B cell (primary cell): ENCODE measurements around the gene WDR46. TPM values are rescaled to one million over a fixed set of nuclear protein-coding genes. Genes with fewer than 3 reads are reported as not detected.

Experiments used
- ATAC-seq: fragments of 200-7000 bp; cut with Tn5 transposase; one replicate; pipeline ENCODE4 v1.10.0; 2021; ENCODE audit warnings: low read depth, mild to moderate bottlenecking, moderate number of reproducible peaks, moderate library complexity
- CTCF ChIA-PET: fragments of 350-600 bp; sonication (Branson Sonifier 250); formaldehyde crosslinking; loops from one replicate; lab custom pipeline; 2021; ENCODE audit warnings: antibody characterized with exemption, inconsistent platforms; lab: Charles Lee
- POLR2A ChIA-PET: fragments of 350-600 bp; sonication (Branson Sonifier 250); formaldehyde crosslinking; loops from one replicate; lab custom pipeline; 2021; ENCODE audit warnings: antibody characterized with exemption; lab: Charles Lee
- DNase-seq: peaks from one replicate; pipeline ENCODE4 v3.0.0; 2013
- H2AFZ ChIP-seq: 2 replicates; pipeline ENCODE4 v1.6.1; 2012; ENCODE audit warnings: mild to moderate bottlenecking, low read depth, low read length; ENCODE audit not compliant: insufficient read depth, poor library complexity, severe bottlenecking
- H3K27ac ChIP-seq, 2 donors: 1 replicate in 1 of 2; 2 replicates in 1 of 2; pipeline ENCODE4 v1.5.1; 2012 to 2013; ENCODE audit warnings: low read length in 2 of 2, mild to moderate bottlenecking in 2 of 2, moderate library complexity in 1 of 2
- H3K27me3 ChIP-seq, 4 experiments: fragments of 200-600 bp in 1 of 4; sonication (generic) in 1 of 4; replicated peaks in 1 of 4; 1 replicate in 2 of 4; 2 replicates in 2 of 4; pipeline versions ENCODE4 v1.6.1 to v1.7.0; 2013 to 2016; ENCODE audit warnings: low read length in 3 of 4, mild to moderate bottlenecking in 2 of 4, mixed read lengths in 1 of 4, moderate library complexity in 1 of 4; ENCODE audit not compliant: insufficient read depth in 4 of 4, control insufficient read depth in 3 of 4; ENCODE audit errors: control extremely low read depth in 1 of 4
- H3K36me3 ChIP-seq, 2 experiments: replicated peaks in 1 of 2; 1 replicate in 1 of 2; 2 replicates in 1 of 2; pipeline versions ENCODE4 v1.6.1 to v1.7.1; 2013; ENCODE audit warnings: low read length in 1 of 2; ENCODE audit not compliant: insufficient read depth in 2 of 2, control insufficient read depth in 1 of 2; ENCODE audit errors: control extremely low read depth in 1 of 2, extremely low read depth in 1 of 2
- H3K4me1 ChIP-seq, 2 donors: fragments of 200-600 bp in 1 of 2; sonication (generic) in 1 of 2; 1 replicate in 1 of 2; 2 replicates in 1 of 2; pipeline versions ENCODE4 v1.5.1 to v1.6.1; 2013 to 2017; ENCODE audit warnings: low read length in 2 of 2; ENCODE audit not compliant: control insufficient read depth in 2 of 2, insufficient read depth in 2 of 2
- H3K4me2 ChIP-seq: replicated peaks from 2 replicates; pipeline ENCODE3; 2012; ENCODE audit warnings: mild to moderate bottlenecking, low read depth, low read length; ENCODE audit not compliant: poor library complexity, severe bottlenecking
- H3K4me3 ChIP-seq, 5 experiments: fragments of 200-600 bp in 1 of 5; sonication (generic) in 1 of 5; 1 replicate in 3 of 5; 2 replicates in 2 of 5; pipeline versions ENCODE4 v1.5.1 to v1.7.0; 2011 to 2016; ENCODE audit warnings: low read length in 4 of 5, mild to moderate bottlenecking in 4 of 5, low read depth in 2 of 5, control low read depth in 1 of 5, moderate library complexity in 1 of 5; ENCODE audit not compliant: insufficient read depth in 1 of 5; ENCODE audit errors: control extremely low read depth in 1 of 5, extremely low read depth in 1 of 5
- H3K79me2 ChIP-seq: fragments of 200-600 bp; sonication (generic); one replicate; pipeline ENCODE4 v1.6.0; 2016; ENCODE audit warnings: low read length; ENCODE audit not compliant: control insufficient read depth, insufficient read depth
- H3K9ac ChIP-seq: fragments of 200-600 bp; sonication (generic); 2 replicates; pipeline ENCODE4 v1.6.1; 2017; ENCODE audit warnings: mild to moderate bottlenecking, low read length, moderate library complexity
- H3K9me3 ChIP-seq, 3 donors: one replicate each; pipeline versions ENCODE4 v1.6.1 to v1.7.1; 2013; ENCODE audit warnings: low read length in 2 of 3; ENCODE audit not compliant: control insufficient read depth in 2 of 3, insufficient read depth in 1 of 3; ENCODE audit errors: control extremely low read depth in 1 of 3
- H4K20me1 ChIP-seq: 2 replicates; pipeline ENCODE4 v1.6.0; 2012; ENCODE audit warnings: mild to moderate bottlenecking, low read length; ENCODE audit not compliant: insufficient read depth, control insufficient read depth, poor library complexity, severe bottlenecking
- H3K27ac Mint-ChIP-seq: one replicate; pipeline ENCODE4 v1.8.0; 2021; ENCODE audit warnings: mixed read lengths
- H3K27me3 Mint-ChIP-seq: one replicate; pipeline ENCODE4 v1.8.0; 2021; ENCODE audit warnings: mixed read lengths
- H3K4me1 Mint-ChIP-seq: one replicate; pipeline ENCODE4 v1.8.0; 2021; ENCODE audit warnings: mixed read lengths
- H3K4me3 Mint-ChIP-seq: one replicate; pipeline ENCODE4 v1.8.0; 2021; ENCODE audit warnings: mixed read lengths
- H3K9me3 Mint-ChIP-seq: one replicate; pipeline ENCODE4 v1.8.0; 2022; ENCODE audit warnings: mixed read lengths; ENCODE audit not compliant: insufficient read depth
- CTCF ChIP-seq: fragments of 200-600 bp; IDR thresholded peaks from one replicate; pipeline ENCODE4 v1.8.0; 2022; ENCODE audit warnings: antibody characterized with exemption, mild to moderate bottlenecking
- EZH2 ChIP-seq: IDR thresholded peaks from 2 replicates; pipeline ENCODE4 v1.6.1; 2012; ENCODE audit warnings: borderline replicate concordance, low read depth, mild to moderate bottlenecking, moderate library complexity, low read length; ENCODE audit not compliant: insufficient read depth, poor library complexity, severe bottlenecking
- WGBS: methylation state at CpG from one replicate; pipeline ENCODE4 v1.1.5; 2013; ENCODE audit warnings: missing lambda C conversion rate; ENCODE audit not compliant: insufficient coverage; 5-methylcytosine and 5-hydroxymethylcytosine counted together
- intact Hi-C: fragments of 100-400 bp; cut with micrococcal nuclease; formaldehyde crosslinking; loops from one replicate; pipeline ENCODE4 v1.10.0; 2022
- polyA plus RNA-seq: library from polyadenylated mRNA; depleted of rRNA; stranded (reverse); fragments of >200 nt; gene quantifications from 2 replicates; pipeline ENCODE4 v1.2.3, GENCODE V29; 2012
- total RNA-seq, 2 donors: library from RNA; stranded (reverse); fragments of 120-200 nt in 1 of 2; gene quantifications; 1 replicate in 1 of 2; 2 replicates in 1 of 2; pipeline versions ENCODE4 v1.2.3 to v1.2.4, GENCODE V29; 2013 to 2022

The WDR46 gene
- total and polyA plus RNA-seq, 2 donors (not counting 1 experiment from before 2014, with no cell fraction given): 60.1 to 77.2 TPM

GRCh38 chr6:33254591-33254990 lies 34.4 kb downstream of the WDR46 start:
- no CpG with 5 or more reads among the region's 4 CpGs for WGBS
- CTCF ChIA-PET: interaction anchor here (0.7 to 0.8 kb wide), 2 partner anchors 10 to 396 kb away, joined by 3 read pairs; no protein-coding TSS in a partner anchor

GRCh38 chr6:33252759-33253158 lies 36.3 kb downstream of the WDR46 start:
- Mint-ChIP-seq H3K27ac (no peak overlapping the region), H3K9me3 (no peaks in the 10 kb centered on the region), H3K4me1 (peaks cover 31% of the 10 kb centered on the region), H3K27me3 (no peaks in the 10 kb centered on the region), H3K4me3 (no peak overlapping the region)
- TF ChIP-seq CTCF (no peak), EZH2 (no peak)
- Histone ChIP-seq H3K9ac (no peak overlapping the region), H3K4me1 (peaks cover 12 to 23% of the 10 kb centered on the region in 2 donors), H3K27me3 (no peaks in the 10 kb centered on the region), H4K20me1 (no peaks in the 10 kb centered on the region), H3K4me3 (no peak overlapping the region), H3K79me2 (peaks cover 9% of the 10 kb centered on the region), H3K9me3 (no peaks in the 10 kb centered on the region), H2AFZ (no peak overlapping the region), H3K36me3 (peaks cover 0 to 9% of the 10 kb centered on the region in 2 experiments), H3K27ac (no peak overlapping the region), H3K4me2 (no peak overlapping the region)
- intact Hi-C loops: no loop called here
- DNase-seq (no peak), ATAC-seq (no peak)
- POLR2A ChIA-PET: no interaction called here
- CTCF ChIA-PET: interaction anchor here (0.7 kb wide), 1 partner anchor 1363 kb away, joined by 3 read pairs; no protein-coding TSS in a partner anchor

More at GRCh38 chr6:33254591-33254990, 34.4 kb downstream of the WDR46 start:
- DNase-seq: no peak
- no peak overlapping the region for H3K27ac ChIP-seq
- Mint-ChIP-seq H3K27me3 (no peaks in the 10 kb centered on the region), H3K4me1 (peaks cover 18% of the 10 kb centered on the region), H3K4me3 (no peak overlapping the region), H3K9me3 (no peaks in the 10 kb centered on the region), H3K27ac (no peak overlapping the region)
- no peak overlapping the region for H2AFZ ChIP-seq
- H3K4me2 ChIP-seq: no peak overlapping the region
- TF ChIP-seq CTCF: no peak
- intact Hi-C loops: no loop called here
- no peaks in the 10 kb centered on the region for H3K27me3 ChIP-seq
- peaks cover 9% of the 10 kb centered on the region for H3K79me2 ChIP-seq
- POLR2A ChIA-PET: interaction anchor here (1.2 kb wide), 1 partner anchor 17 kb away, joined by 3 read pairs; no protein-coding TSS in a partner anchor
- ATAC-seq: no peak
- H3K9me3 ChIP-seq: no peaks in the 10 kb centered on the region
- no peak overlapping the region for H3K9ac ChIP-seq
- H4K20me1 ChIP-seq: no peaks in the 10 kb centered on the region
- H3K4me1 ChIP-seq: peaks cover 8 to 10% of the 10 kb centered on the region in 2 donors
- H3K36me3 ChIP-seq: peaks cover 1 to 14% of the 10 kb centered on the region in 2 experiments
- H3K4me3 ChIP-seq: no peak overlapping the region
